HUES6 (cell line): Measurements from ENCODE around the gene KIRREL3.

ENCODE experiments used
- H3K27ac ChIP-seq: 2 replicates; pipeline ENCODE4 v1.7.0; 2013; ENCODE audit warnings: low read depth, mild to moderate bottlenecking, low read length, inconsistent platforms
- H3K27me3 ChIP-seq: 2 replicates; pipeline ENCODE4 v1.6.1; 2013; ENCODE audit warnings: low read length; ENCODE audit not compliant: control insufficient read depth, insufficient read depth
- H3K36me3 ChIP-seq: 2 replicates; pipeline ENCODE4 v1.6.1; 2013; ENCODE audit warnings: low read length; ENCODE audit not compliant: control insufficient read depth, insufficient read depth
- H3K4me1 ChIP-seq: 2 replicates; pipeline ENCODE4 v1.6.1; 2013; ENCODE audit warnings: low read length; ENCODE audit not compliant: control insufficient read depth, insufficient read depth
- H3K4me3 ChIP-seq: 2 replicates; pipeline ENCODE4 v1.5.1; 2013; ENCODE audit warnings: low read depth, low read length
- H3K9ac ChIP-seq: one replicate; pipeline ENCODE4 v1.6.1; 2013; ENCODE audit warnings: mild to moderate bottlenecking, low read length
- H3K9me3 ChIP-seq: 2 replicates; pipeline ENCODE4 v1.6.1; 2013; ENCODE audit warnings: low read depth, low read length; ENCODE audit not compliant: control insufficient read depth, insufficient read depth

The KIRREL3 gene

GRCh38 chr11:126832387-126832786 is 168.2 kb downstream of the KIRREL3 start:
- H3K9me3 ChIP-seq: peaks cover 13% of the 10 kb centered on the region; the same call in 1 of the 2 replicates
- no peaks in the 10 kb centered on the region for H3K4me1 ChIP-seq

GRCh38 chr11:126830216-126830806 is 170.3 kb downstream of the KIRREL3 start:
- 0 out of 2 replicates have a peak, but pooled peaks cover under 1% of the 10 kb centered on the region for H3K9me3 ChIP-seq
- no peak overlapping the region for H3K27ac ChIP-seq
- H3K9ac ChIP-seq: no peak overlapping the region
- no peak overlapping the region for H3K4me3 ChIP-seq
- H3K27me3 ChIP-seq: no peaks in the 10 kb centered on the region
- peaks cover 7% of the 10 kb centered on the region; the same call in 1 of the 2 replicates for H3K4me1 ChIP-seq
- no peaks in the 10 kb centered on the region for H3K36me3 ChIP-seq

More at GRCh38 chr11:126832387-126832786, 168.2 kb downstream of the KIRREL3 start:
- Histone ChIP-seq H3K9ac (no peak overlapping the region), H3K4me3 (no peak overlapping the region), H3K27ac (no peak overlapping the region), H3K36me3 (no peaks in the 10 kb centered on the region), H3K27me3 (no peaks in the 10 kb centered on the region)

- H3K9me3 ChIP-seq: no peaks in the 10 kb centered on the region
- H3K27me3 ChIP-seq: no peaks in the 10 kb centered on the region
Observed at GRCh38 chr11:126829716-126830115, 170.9 kb downstream of the KIRREL3 start.

GRCh38 chr11:126824035-126824607 is 176.4 kb downstream of the KIRREL3 start:
- Histone ChIP-seq H3K9ac (peak overlapping the region; percentile 32), H3K36me3 (no peaks in the 10 kb centered on the region), H3K4me3 (peak overlapping the region; percentile 7; the same call in 1 of the 2 replicates), H3K27me3 (no peaks in the 10 kb centered on the region), H3K27ac (no peak overlapping the region; the same call in 1 of the 2 replicates), H3K4me1 (peaks cover 33% of the 10 kb centered on the region), H3K9me3 (no peaks in the 10 kb centered on the region)

More at GRCh38 chr11:126829716-126830115, 170.9 kb downstream of the KIRREL3 start:
- no peaks in the 10 kb centered on the region for H3K36me3 ChIP-seq
- no peak overlapping the region for H3K9ac ChIP-seq
- no peak overlapping the region for H3K4me3 ChIP-seq
- peaks cover 13% of the 10 kb centered on the region for H3K4me1 ChIP-seq
- H3K27ac ChIP-seq: no peak overlapping the region

- Histone ChIP-seq H3K27ac (peak overlapping the region; percentile 14; the same call in 1 of the 2 replicates), H3K4me1 (peaks cover 33% of the 10 kb centered on the region), H3K9ac (no peak overlapping the region), H3K9me3 (no peaks in the 10 kb centered on the region), H3K36me3 (no peaks in the 10 kb centered on the region), H3K27me3 (no peaks in the 10 kb centered on the region), H3K4me3 (no peak overlapping the region)
Observed at GRCh38 chr11:126823274-126823673, 177.3 kb downstream of the KIRREL3 start.

GRCh38 chr11:126821827-126822226 is 178.7 kb downstream of the KIRREL3 start:
- peaks cover 33% of the 10 kb centered on the region for H3K4me1 ChIP-seq
- no peak overlapping the region for H3K9ac ChIP-seq
- H3K36me3 ChIP-seq: no peaks in the 10 kb centered on the region

GRCh38 chr11:126819194-126819593 is 181.4 kb downstream of the KIRREL3 start:
- H3K36me3 ChIP-seq: no peaks in the 10 kb centered on the region

More at GRCh38 chr11:126821827-126822226, 178.7 kb downstream of the KIRREL3 start:
- Histone ChIP-seq H3K9me3 (no peaks in the 10 kb centered on the region), H3K27me3 (no peaks in the 10 kb centered on the region), H3K27ac (no peak overlapping the region), H3K4me3 (no peak overlapping the region)

GRCh38 chr11:126817523-126818450 is 182.8 kb downstream of the KIRREL3 start:
- peaks cover 10% of the 10 kb centered on the region for H3K4me1 ChIP-seq
- H3K4me3 ChIP-seq: no peak overlapping the region
- no peak overlapping the region for H3K27ac ChIP-seq
- no peaks in the 10 kb centered on the region for H3K36me3 ChIP-seq
- no peak overlapping the region for H3K9ac ChIP-seq
- H3K27me3 ChIP-seq: no peaks in the 10 kb centered on the region
- H3K9me3 ChIP-seq: no peaks in the 10 kb centered on the region

More at GRCh38 chr11:126819194-126819593, 181.4 kb downstream of the KIRREL3 start:
- Histone ChIP-seq H3K27ac (no peak overlapping the region), H3K4me3 (no peak overlapping the region), H3K9me3 (no peaks in the 10 kb centered on the region), H3K27me3 (no peaks in the 10 kb centered on the region), H3K9ac (no peak overlapping the region), H3K4me1 (peaks cover 24% of the 10 kb centered on the region)

- no peak overlapping the region for H3K9ac ChIP-seq
- H3K36me3 ChIP-seq: no peaks in the 10 kb centered on the region
- no peaks in the 10 kb centered on the region for H3K9me3 ChIP-seq
- peaks cover 9% of the 10 kb centered on the region; the same call in 1 of the 2 replicates for H3K4me1 ChIP-seq
- H3K27ac ChIP-seq: no peak overlapping the region
- no peaks in the 10 kb centered on the region for H3K27me3 ChIP-seq
- H3K4me3 ChIP-seq: no peak overlapping the region
Observed at GRCh38 chr11:126817096-126817495, 183.5 kb downstream of the KIRREL3 start.

GRCh38 chr11:126816645-126817044 is 183.9 kb downstream of the KIRREL3 start:
- H3K9ac ChIP-seq: no peak overlapping the region
- no peak overlapping the region for H3K4me3 ChIP-seq
- H3K4me1 ChIP-seq: peaks cover 9% of the 10 kb centered on the region; the same call in 1 of the 2 replicates
- H3K9me3 ChIP-seq: no peaks in the 10 kb centered on the region
- no peaks in the 10 kb centered on the region for H3K36me3 ChIP-seq
- H3K27me3 ChIP-seq: no peaks in the 10 kb centered on the region
- H3K27ac ChIP-seq: no peak overlapping the region
